ENCODE results near the gene SERAC1.

DNA sequence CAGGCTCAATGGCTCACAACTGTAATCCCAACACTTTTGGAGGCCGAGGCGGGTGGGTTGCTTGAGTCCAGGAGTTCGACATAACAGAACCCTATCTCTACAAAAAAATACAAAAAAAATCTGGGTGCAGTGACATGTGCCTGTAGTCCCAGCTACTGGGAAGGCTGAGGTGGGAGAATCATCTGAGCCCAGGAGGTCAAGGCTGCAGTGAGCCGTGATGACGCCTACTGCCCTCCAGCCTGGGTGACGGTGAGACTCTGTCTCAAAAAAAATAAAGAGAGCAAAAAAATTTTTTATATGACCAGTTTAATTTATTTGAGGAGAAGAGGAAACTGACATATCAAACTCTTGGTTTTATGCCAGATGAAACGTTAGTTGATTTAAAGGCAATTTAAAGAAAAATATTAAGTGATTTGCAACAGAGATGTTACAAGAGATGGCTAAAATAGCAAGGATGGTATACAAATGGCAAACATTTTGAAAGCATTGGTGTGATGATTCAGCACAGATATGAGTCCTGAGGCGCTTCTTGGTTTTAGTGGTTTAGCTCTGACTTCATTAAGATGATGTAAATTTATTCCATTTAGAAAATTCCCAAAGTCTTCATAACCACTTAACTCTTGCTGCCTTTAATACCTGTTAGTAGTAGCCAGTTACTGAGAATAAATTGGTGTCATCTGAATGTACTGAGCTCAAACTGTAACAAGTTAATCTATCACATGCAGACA is 17.8 kb upstream of the SERAC1 start:
- TF ChIP-seq, protein P1, sequence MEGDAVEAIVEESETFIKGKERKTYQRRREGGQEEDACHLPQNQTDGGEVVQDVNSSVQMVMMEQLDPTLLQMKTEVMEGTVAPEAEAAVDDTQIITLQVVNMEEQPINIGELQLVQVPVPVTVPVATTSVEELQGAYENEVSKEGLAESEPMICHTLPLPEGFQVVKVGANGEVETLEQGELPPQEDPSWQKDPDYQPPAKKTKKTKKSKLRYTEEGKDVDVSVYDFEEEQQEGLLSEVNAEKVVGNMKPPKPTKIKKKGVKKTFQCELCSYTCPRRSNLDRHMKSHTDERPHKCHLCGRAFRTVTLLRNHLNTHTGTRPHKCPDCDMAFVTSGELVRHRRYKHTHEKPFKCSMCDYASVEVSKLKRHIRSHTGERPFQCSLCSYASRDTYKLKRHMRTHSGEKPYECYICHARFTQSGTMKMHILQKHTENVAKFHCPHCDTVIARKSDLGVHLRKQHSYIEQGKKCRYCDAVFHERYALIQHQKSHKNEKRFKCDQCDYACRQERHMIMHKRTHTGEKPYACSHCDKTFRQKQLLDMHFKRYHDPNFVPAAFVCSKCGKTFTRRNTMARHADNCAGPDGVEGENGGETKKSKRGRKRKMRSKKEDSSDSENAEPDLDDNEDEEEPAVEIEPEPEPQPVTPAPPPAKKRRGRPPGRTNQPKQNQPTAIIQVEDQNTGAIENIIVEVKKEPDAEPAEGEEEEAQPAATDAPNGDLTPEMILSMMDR (IDR thresholded peaks at IDR 0.05): no peak
- TF ChIP-seq YY1 (IDR thresholded peaks at IDR 0.05; ENCODE audit: low read depth): no peak
- TF ChIP-seq NFIC (IDR thresholded peaks at IDR 0.05; ENCODE audit: borderline replicate concordance): no peak
- TF ChIP-seq EP300 (IDR thresholded peaks at IDR 0.05; ENCODE audit: borderline replicate concordance in 1 of 2, low read depth in 1 of 2, low read length in 1 of 2): no peak
- TF ChIP-seq RCOR1 (IDR thresholded peaks at IDR 0.05; ENCODE audit: low read length): no peak
- TF ChIP-seq RAD21 (IDR thresholded peaks at IDR 0.05; ENCODE audit: low read length): no peak
- TF ChIP-seq EZH2phosphoT487 (IDR thresholded peaks at IDR 0.05; ENCODE audit: borderline replicate concordance, low read depth): no peak
- no peak for TF ChIP-seq RFX5 (IDR thresholded peaks at IDR 0.05; ENCODE audit: low read length)
- no peak for TF ChIP-seq FOXM1 (IDR thresholded peaks at IDR 0.05; ENCODE audit: low read depth)
- no peak for TF ChIP-seq SMC3 (IDR thresholded peaks at IDR 0.05; ENCODE audit: low read depth, low read length)
- TF ChIP-seq, protein P2, sequence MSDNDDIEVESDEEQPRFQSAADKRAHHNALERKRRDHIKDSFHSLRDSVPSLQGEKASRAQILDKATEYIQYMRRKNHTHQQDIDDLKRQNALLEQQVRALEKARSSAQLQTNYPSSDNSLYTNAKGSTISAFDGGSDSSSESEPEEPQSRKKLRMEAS (IDR thresholded peaks at IDR 0.05; ENCODE audit: low read depth): no peak

All from SK-N-SH (cell line).